ENCODE measurements around the gene USP47.

The USP47 gene

GRCh38 chr11:11843642-11844041, 1.9 kb downstream of the USP47 start:
- TF ChIP-seq, protein P1, sequence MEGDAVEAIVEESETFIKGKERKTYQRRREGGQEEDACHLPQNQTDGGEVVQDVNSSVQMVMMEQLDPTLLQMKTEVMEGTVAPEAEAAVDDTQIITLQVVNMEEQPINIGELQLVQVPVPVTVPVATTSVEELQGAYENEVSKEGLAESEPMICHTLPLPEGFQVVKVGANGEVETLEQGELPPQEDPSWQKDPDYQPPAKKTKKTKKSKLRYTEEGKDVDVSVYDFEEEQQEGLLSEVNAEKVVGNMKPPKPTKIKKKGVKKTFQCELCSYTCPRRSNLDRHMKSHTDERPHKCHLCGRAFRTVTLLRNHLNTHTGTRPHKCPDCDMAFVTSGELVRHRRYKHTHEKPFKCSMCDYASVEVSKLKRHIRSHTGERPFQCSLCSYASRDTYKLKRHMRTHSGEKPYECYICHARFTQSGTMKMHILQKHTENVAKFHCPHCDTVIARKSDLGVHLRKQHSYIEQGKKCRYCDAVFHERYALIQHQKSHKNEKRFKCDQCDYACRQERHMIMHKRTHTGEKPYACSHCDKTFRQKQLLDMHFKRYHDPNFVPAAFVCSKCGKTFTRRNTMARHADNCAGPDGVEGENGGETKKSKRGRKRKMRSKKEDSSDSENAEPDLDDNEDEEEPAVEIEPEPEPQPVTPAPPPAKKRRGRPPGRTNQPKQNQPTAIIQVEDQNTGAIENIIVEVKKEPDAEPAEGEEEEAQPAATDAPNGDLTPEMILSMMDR (IDR thresholded peaks at IDR 0.05; ENCODE audit: low read depth, low read length, missing control alignments): no peak
- H3K4me3 ChIP-seq (replicated peaks; ENCODE audit: low read depth, low read length): peak overlapping the region; percentile 83
- DNase-seq (ENCODE audit: extremely low read depth, low read depth): no peak

DNA sequence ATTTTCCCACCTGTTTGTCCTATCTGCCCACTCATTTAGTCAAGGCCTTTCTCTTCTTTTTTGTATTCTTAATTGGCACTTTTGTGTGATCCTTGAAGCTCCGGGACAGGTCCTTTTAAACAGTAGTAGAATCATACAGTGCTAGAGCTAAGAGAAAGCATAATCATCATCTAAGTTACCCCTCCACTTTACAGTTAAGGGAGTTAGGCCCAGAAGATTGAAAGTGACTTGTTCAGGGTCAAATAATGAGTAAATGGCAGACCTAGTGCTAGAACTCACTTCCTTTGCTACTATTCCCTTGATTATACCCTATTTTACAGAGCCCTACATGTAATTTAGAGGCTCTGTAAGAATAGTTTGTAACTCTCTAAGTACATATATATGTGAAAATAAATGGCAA, 2.5 kb downstream of the USP47 start:
- peak overlapping the region; percentile 83 for H3K4me3 ChIP-seq (replicated peaks; ENCODE audit: low read depth, low read length)
- TF ChIP-seq, protein P1 (IDR thresholded peaks at IDR 0.05; ENCODE audit: low read depth, low read length, missing control alignments): no peak
- DNase-seq (ENCODE audit: extremely low read depth, low read depth): no peak

- TF ChIP-seq, protein P1 (IDR thresholded peaks at IDR 0.05; ENCODE audit: low read depth, low read length, missing control alignments): no peak
- no peak overlapping the region for H3K4me3 ChIP-seq (replicated peaks; ENCODE audit: low read depth, low read length)
- DNase-seq (ENCODE audit: extremely low read depth, low read depth): no peak
Measured at GRCh38 chr11:11845071-11845470, 3.3 kb downstream of the USP47 start.

DNA sequence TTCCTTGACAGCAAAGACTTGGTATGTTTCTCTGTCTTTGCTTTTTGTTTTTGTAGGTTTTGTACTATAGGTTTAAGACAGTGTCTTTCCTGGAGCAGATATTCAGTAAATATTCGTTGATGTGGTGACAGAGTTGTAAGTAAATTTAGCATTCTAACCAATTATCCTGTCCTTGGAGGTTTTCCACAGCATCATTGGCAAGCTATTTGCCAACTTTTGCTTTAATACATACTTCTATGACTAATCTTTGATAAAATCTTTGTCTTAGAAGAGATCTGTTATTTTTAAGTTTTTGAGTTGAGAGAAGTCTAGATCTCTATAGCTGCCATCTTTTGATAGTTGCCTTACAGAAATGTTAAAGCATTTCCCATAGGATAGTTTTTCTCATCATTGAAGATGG, 3.8 kb downstream of the USP47 start:
- no peak for DNase-seq (ENCODE audit: extremely low read depth, low read depth)
- TF ChIP-seq, protein P1 (IDR thresholded peaks at IDR 0.05; ENCODE audit: low read depth, low read length, missing control alignments): no peak
- H3K4me3 ChIP-seq (replicated peaks; ENCODE audit: low read depth, low read length): no peak overlapping the region

DNA sequence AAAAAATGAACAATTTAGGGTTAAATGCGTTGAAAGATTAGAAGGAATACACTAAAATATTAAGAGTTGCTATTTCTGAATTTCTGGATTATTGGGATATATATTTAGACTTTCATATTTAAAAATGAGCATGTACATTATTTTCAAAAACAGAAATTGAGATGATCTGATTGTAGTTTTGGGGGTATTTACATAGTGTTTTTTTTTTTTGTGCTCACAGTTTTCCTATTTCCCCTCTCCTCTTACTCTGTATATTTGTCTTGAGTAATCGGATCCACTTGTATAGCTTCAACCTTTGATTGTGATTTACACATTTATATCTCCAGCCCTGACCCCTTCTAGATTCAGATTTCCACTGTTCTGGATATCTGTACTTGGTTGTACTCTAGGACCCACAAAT, 5.3 kb downstream of the USP47 start:
- no peak overlapping the region for H3K4me3 ChIP-seq (replicated peaks; ENCODE audit: low read depth, low read length)
- no peak for DNase-seq (ENCODE audit: extremely low read depth, low read depth)
- TF ChIP-seq, protein P1 (IDR thresholded peaks at IDR 0.05; ENCODE audit: low read depth, low read length, missing control alignments): no peak

GRCh38 chr11:11848891-11849746, 7.3 kb downstream of the USP47 start:
- TF ChIP-seq, protein P1 (IDR thresholded peaks at IDR 0.05; ENCODE audit: low read depth, low read length, missing control alignments): peak; percentile 73
- no peak overlapping the region for H3K4me3 ChIP-seq (replicated peaks; ENCODE audit: low read depth, low read length)
- no peak for DNase-seq (ENCODE audit: extremely low read depth, low read depth)

Measured in HFF-Myc (cell line).